Transverse colon (tissue), 4 donors: ENCODE results near the gene MAK.

Experiments used
- CTCF ChIP-seq, 5 experiments: fragments of 200-600 bp in 3 of 5; fragments of 450-650 bp in 2 of 5; sonication (generic) in 3 of 5; IDR thresholded peaks; 1 replicate in 2 of 5; 2 replicates in 3 of 5; pipeline ENCODE4 v1.5.1; 2016 to 2017; ENCODE audit warnings: antibody characterized with exemption in 5 of 5, inconsistent platforms in 3 of 5, mild to moderate bottlenecking in 2 of 5, moderate library complexity in 1 of 5
- POLR2A ChIP-seq: fragments of 450-650 bp; IDR thresholded peaks from one replicate; pipeline ENCODE4 v1.6.1; 2016; ENCODE audit warnings: antibody characterized with exemption, mild to moderate bottlenecking, moderate library complexity
- POLR2AphosphoS5 ChIP-seq, 3 donors: sonication (generic); formaldehyde crosslinking; IDR thresholded peaks; one replicate each; pipeline ENCODE4 v1.6.1; 2016; ENCODE audit warnings: antibody characterized with exemption in 3 of 3

DNA sequence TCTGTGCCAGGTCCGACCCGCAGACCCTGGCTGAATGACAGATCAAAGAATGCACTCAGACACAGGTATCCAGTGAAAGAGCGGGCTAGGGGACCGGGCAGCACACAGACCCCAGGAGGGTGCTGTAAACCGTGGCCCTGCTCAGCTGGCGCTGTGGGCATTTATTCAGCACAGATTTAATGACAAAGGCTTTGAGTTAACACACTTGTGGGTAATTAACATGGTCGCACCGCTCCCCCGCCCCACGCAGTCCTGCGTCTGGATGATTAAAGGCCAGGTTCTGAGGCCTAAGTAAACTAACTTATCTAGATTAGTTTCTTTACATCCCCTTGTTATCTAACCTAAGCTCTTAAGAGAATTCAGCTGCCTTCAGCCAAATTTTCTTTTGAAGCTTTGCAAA, 3.5 kb downstream of the MAK start:
- no peak for TF ChIP-seq POLR2A
- no peak for TF ChIP-seq CTCF (IDR thresholded peaks at IDR 0.05)
- TF ChIP-seq POLR2AphosphoS5 (IDR thresholded peaks at IDR 0.05) = no peak
